ENCODE data around the gene UBTD2. TPM values are rescaled to one million over a fixed set of nuclear protein-coding genes. Genes with fewer than 3 reads are reported as not detected.

The UBTD2 gene
- total RNA-seq, 1 experiment from 2014 or later, result 42.6 TPM

DNA sequence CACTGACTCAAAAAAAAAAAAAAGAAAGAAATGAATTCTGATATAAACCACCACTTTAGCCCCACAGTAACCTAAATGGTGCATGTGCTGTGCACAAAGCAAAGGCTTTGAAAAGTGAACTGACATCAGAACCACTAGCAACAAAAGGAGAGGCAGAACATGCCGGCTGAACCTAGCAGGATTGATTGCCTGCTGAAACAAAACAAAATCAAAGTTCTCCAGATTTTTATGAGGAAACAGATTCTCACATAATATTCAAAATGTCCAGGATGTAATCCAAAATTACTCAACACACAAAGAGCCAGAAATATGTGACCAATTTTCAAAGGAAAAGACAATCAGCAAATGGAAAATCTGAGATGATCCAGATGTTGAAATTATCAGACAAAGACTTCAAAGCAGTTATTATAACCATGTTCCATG is 37.9 kb downstream of the UBTD2 start:
- no peak overlapping the region for H3K18ac ChIP-seq (ENCODE audit: insufficient read length, low read depth, low read length)
- peaks cover 5 to 20% (median 8%) of the 10 kb centered on the region in 3 experiments; a peak in 6 of 7 replicates for H3K36me3 Mint-ChIP-seq (ENCODE audit: insufficient read depth in 1 of 3, low read depth in 3 of 3)
- H3K27ac ChIP-seq (ENCODE audit: insufficient read length, low read depth, low read length), result no peak overlapping the region
- no peak overlapping the region for H3K4me2 ChIP-seq (ENCODE audit: insufficient read depth, insufficient read length, low read length)
- H3K56ac ChIP-seq (ENCODE audit: insufficient read length, low read depth, low read length), result no peak overlapping the region
- H3K4me1 ChIP-seq (ENCODE audit: insufficient read depth, low read length), result no peaks in the 10 kb centered on the region
- H2BK15ac ChIP-seq (ENCODE audit: low read depth, low read length), result no peak overlapping the region
- H3K27me3 ChIP-seq (ENCODE audit: insufficient read depth, low read length), result no peaks in the 10 kb centered on the region
- H3T11ph ChIP-seq (ENCODE audit: low read length), result no peak overlapping the region
- no peak overlapping the region for H2AK5ac ChIP-seq (ENCODE audit: insufficient read length, low read length)
- no peak overlapping the region for H4K91ac ChIP-seq (ENCODE audit: insufficient read length, low read depth, low read length)
- no CpG with 5 or more reads among the region's 1 CpG for WGBS (ENCODE audit: extremely low coverage, insufficient read length, low lambda C conversion rate)
- H2BK120ac ChIP-seq (ENCODE audit: low read depth, low read length, poor library complexity, severe bottlenecking), result no peak overlapping the region
- H3K79me1 ChIP-seq (ENCODE audit: insufficient read depth, low read depth, low read length, poor library complexity, severe bottlenecking), result peaks cover 3% of the 10 kb centered on the region
- H3K79me2 ChIP-seq (ENCODE audit: insufficient read depth, low read length), result peaks cover 3% of the 10 kb centered on the region; the same call in 1 of the 2 replicates
- H3K23me2 ChIP-seq (ENCODE audit: insufficient read length, low read depth, low read length, poor library complexity, severe bottlenecking), result no peaks in the 10 kb centered on the region
- no peak overlapping the region for H2BK12ac ChIP-seq (ENCODE audit: insufficient read length, low read depth, low read length)
- no peak for DNase-seq
- H4K20me1 ChIP-seq (ENCODE audit: control insufficient read depth, insufficient read depth, insufficient read length), result peaks cover 3% of the 10 kb centered on the region
- no peaks in the 10 kb centered on the region for H3K27me3 Mint-ChIP-seq (ENCODE audit: low read depth)
- H3K14ac ChIP-seq (ENCODE audit: insufficient read depth, low read length), result no peak overlapping the region
- H3K4ac ChIP-seq (ENCODE audit: low read depth, low read length), result no peak overlapping the region
- H3K4me1 Mint-ChIP-seq, result peaks cover 4 to 11% of the 10 kb centered on the region in 2 experiments; a peak in 3 of 4 replicates
- no peak overlapping the region for H3K9ac ChIP-seq (ENCODE audit: extremely low read depth, insufficient read length, low read length)
- H3K9me3 Mint-ChIP-seq, result no peaks in the 10 kb centered on the region
- H3K23ac ChIP-seq (ENCODE audit: insufficient read length, low read depth, low read length), result no peak overlapping the region
- no peaks in the 10 kb centered on the region for H3K9me3 ChIP-seq (ENCODE audit: control insufficient read depth, low read depth, low read length)
- no peak overlapping the region for H3K4me3 Mint-ChIP-seq
- TF ChIP-seq, protein P1, sequence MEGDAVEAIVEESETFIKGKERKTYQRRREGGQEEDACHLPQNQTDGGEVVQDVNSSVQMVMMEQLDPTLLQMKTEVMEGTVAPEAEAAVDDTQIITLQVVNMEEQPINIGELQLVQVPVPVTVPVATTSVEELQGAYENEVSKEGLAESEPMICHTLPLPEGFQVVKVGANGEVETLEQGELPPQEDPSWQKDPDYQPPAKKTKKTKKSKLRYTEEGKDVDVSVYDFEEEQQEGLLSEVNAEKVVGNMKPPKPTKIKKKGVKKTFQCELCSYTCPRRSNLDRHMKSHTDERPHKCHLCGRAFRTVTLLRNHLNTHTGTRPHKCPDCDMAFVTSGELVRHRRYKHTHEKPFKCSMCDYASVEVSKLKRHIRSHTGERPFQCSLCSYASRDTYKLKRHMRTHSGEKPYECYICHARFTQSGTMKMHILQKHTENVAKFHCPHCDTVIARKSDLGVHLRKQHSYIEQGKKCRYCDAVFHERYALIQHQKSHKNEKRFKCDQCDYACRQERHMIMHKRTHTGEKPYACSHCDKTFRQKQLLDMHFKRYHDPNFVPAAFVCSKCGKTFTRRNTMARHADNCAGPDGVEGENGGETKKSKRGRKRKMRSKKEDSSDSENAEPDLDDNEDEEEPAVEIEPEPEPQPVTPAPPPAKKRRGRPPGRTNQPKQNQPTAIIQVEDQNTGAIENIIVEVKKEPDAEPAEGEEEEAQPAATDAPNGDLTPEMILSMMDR (conservative IDR thresholded peaks at IDR 0.05), result no peak
- H4K8ac ChIP-seq (replicated peaks; ENCODE audit: insufficient read length, low read depth, low read length), result no peak overlapping the region
- no peak overlapping the region for H2BK20ac ChIP-seq (ENCODE audit: low read depth, low read length, poor library complexity, severe bottlenecking)
- H3K27ac Mint-ChIP-seq, result peak overlapping the region; percentile 5 to 56 (median 22); a peak in 3 of 7 replicates
- no peak overlapping the region for H2BK5ac ChIP-seq (ENCODE audit: insufficient read length, low read length)
- H2AFZ ChIP-seq (ENCODE audit: low read length), result no peak overlapping the region
- no peak overlapping the region for H4K5ac ChIP-seq (ENCODE audit: insufficient read length, low read depth, low read length)
